HG03571 (cell line): ENCODE measurements around the gene PPM1K.
A peak's percentile ranks its signal among the peaks of the same experiment; 100 is the strongest.
"Not testable (repeated sequence)": the region's sequence is repeated elsewhere in the genome, so short reads cannot be mapped to it uniquely, and the experiment has no call there.

Experiments used
- ATAC-seq: cut with Tn5 transposase; IDR thresholded peaks from one replicate; pipeline ENCODE4 v1.9.1; 2021; ENCODE audit not compliant: unreplicated experiment

Gene PPM1K

DNA sequence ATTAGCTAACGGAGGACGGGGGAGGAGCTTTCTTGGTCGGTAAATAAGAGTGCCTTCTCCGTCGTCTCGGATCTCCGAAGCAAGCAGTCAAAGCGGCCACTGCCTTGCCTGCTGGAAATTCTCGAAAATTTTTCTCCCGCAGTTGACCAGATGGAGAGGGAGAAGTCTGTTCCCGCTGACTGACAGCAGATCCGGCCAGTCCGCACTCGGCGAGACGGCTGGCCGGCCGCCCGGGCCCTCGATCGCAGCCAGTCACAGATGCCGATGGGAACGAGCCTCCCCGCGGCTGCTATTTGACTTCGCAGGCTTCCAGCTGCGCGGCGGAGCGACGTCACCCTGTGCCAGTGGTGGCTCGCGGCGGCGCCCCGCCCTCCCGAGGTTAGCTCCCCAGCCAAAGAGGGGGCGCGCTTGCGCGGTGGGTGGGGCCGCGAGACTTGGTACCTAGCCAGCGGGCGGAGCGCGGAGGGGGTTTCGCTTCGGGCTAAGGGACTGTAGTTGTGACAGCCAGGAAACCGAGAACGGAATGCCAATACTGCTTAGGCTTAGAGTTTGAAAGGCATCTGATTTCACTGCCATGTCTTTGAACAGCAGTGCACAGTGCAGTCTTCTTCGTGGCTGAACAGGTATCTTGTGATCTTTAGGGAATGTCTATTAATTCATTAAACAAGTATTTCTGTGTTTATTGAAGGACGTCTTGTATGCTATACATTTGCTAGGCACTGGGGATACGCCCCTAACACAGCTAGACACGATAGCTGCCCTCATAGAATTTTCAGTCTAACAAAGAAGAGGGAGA lies at the start of gene PPM1K:
PPM1K (minus strand) TSS at position 123 of the 796 bp plus-strand sequence. CDS start 5,978 bp downstream, outside the sequence.
- ATAC-seq, result peak; percentile 84

DNA sequence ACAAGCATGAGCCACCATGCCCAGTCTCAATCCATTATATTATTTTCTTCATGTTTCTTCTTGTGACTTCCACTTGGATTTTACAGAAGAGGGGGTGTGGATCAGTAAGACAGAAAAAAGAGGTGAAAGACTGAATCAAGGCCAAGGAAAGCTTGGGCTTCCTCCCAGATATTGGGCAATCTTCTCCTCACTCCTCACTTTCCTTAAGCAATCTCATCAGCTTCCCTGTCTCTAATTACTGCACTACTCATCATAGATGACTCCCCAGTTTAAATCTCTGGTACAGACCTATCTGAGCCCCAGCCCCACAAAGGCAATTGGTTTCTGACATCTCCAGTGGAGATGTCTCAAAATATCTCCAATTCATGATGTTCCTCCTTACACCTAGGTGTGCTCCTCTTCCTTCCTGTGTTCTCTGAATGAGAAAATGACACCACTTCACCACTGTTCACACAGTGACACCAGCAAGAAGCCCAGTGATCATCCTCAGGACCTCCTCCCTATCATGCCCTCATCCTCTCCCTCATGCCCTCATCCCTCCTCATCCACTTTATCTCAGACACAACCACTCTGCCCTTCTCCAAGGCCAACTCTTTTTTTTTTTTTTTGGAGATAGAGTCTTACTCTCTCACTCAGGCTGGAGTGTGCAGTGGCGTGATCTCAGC lies 49.5 kb upstream of the PPM1K start:
- ATAC-seq, result no peak

DNA sequence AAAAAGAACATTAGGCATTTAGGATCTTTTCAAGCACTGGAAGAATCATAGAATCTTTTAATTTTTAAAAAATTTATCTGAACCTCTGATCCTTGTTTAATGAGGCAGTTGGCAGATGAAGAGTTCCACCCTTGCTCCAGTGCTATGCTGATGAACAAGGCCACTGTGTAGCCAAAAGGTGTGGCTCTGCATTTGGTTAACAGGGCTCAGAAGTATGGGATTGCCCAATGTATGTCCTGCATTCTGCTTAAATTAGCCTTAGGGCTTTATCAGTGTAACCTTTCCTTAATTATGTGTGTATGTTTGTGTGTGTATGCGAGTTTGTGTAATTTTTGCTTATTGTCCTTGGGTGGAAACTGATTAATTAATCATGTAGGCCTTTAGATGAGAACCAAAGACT lies 43.3 kb upstream of the PPM1K start:
- no peak for ATAC-seq

DNA sequence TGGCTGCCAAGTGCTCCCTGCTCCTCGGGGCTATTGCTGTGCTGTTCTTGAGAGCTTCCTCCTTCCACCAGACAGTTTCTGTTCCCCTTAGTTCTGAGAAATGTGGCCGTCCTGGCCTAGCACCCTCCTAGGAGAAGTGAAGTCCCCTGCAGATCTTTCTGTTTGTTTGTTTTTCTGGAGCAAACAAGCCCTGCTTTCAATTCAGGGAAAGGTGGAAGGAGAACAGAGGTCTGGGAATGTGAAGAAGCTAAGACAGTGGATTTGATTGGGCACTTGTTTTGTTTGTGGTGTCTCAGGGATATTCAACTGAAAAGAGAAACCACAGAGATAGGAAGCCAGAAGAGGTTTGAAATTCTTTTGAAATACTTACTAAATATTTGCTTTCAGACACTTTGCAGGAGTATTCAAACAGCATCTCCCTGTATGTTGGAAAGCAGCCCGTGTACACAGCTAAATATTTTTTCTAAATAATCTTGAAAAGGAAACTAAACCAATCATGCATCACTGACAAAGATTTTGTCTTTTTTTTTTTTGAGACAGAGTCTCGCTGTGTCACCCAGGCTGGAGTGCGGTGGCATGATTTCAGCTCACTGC lies 36.5 kb upstream of the PPM1K start:
- ATAC-seq, result peak; percentile 99

DNA sequence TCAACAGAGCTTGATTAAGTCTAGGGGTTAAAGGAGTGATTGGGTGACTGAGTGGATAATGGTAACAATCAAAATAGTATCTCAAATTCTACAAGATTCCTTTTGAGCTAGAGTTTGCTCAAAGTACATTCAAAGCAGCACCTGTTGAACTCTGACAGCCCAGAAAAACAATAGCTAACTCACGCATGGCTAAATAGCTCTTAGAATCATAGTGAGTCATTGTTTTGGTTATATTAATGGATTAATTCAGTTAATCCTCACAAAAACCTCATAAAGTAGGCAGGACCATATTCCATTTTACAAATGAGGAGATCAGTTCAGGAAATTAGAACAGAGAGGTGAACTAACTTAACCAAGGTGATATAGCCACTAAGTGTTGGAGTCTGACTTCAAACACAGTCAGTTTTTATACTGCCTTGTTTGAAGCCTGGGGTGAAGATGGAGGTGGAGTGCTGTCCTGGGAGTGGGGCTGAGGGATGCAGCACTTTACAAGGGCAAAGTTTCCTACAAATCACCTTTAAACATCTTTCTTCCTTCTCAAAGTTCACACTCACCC lies 35.9 kb upstream of the PPM1K start:
- ATAC-seq, result peak; percentile 44

DNA sequence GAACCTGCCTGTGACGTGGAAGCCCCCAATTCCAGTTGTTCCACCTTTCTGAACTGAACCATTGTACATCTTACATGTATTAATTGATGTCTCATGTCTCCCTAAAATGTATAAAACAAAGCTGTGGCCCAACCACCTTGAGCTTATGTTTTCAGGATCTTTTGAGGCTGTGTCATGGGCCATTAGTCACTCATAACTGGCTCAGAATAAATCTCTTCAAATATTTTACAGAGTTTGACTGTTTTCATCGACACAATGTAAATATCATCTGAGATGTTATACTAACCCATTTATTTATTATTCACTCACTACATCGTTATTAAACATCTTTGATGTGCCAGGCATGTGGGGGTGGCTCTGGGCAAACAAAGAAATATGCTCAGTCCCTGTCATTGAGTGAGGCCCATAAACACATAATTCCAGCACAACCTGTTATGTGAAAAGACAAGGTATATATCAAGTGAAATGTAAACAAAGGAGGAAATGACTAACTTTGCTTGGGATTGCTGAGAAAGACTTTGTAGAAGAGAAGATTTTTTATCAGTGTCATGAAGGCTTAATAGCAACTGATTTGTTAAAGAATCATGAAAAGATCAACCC lies 34.5 kb upstream of the PPM1K start:
- no peak for ATAC-seq

DNA sequence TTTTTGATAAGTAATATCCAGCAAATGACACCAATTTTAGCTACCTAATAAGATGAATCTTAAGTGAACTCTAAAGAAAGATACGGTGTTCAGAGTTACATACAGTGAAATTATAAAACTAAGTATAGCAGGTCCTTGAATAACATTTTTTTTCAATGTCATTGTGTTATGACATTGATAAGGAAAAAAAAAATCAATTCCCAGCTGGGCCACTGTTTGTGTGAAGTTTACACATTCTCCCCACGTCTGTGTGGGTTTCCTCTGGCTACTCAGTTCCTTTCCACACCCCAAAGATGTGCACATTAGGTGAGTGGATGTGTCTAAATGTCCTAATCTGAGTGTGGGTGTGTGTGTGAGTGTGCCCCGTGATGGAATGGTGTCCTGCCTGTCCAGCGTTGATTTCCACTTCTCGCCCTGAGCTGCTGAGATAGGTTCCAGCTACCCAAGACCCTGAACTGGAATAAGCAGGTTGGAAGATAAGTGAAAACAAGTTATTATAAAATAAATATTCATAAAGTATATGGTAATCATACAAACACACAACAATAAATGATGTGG lies 31.2 kb upstream of the PPM1K start:
- no peak for ATAC-seq

DNA sequence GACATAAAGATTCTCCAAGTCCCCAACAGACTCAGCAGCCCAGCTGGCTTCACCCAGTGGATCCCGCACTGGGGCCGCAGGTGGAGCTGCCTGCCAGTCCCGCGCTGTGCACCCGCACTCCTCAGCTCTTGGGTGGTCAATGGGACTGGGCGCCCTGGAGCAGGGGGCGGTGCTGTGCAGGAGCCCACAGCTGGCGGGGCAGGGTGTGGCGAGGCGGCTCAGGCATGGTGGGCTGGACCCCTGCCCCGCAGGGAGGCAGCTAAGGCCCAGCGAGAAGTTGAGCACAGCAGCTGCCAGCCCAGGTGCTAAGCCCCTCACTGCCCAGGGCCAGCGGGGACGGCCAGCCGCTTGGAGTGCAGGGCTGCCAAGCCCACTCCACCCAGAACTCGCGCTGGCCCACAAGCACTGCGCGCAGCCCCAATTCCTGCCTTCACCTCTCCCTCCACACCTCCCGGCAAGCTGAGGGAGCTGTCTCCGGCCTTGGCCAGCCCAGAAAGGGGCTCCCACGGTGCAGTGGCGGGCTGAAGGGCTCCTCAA lies 28.8 kb upstream of the PPM1K start:
- not testable (repeated sequence) for ATAC-seq

DNA sequence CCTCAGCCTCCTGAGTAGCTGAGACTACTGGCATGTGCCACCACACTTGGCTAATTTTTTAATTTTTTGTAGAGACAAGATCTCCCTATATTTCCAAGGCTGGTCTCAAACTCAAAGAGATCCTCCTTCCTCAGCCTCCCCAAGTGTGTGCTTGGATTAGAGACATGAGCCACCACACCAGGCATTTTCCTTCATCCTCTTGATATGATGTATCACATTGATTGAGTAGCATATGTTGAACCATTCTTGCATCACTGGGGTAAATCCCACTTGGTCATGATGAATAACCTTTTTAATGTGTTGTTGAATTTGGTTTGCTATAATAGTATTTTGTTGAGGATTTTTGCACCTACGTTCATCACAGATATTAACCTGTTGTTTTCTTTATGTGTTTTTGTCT lies 24.2 kb upstream of the PPM1K start:
- ATAC-seq, result no peak

DNA sequence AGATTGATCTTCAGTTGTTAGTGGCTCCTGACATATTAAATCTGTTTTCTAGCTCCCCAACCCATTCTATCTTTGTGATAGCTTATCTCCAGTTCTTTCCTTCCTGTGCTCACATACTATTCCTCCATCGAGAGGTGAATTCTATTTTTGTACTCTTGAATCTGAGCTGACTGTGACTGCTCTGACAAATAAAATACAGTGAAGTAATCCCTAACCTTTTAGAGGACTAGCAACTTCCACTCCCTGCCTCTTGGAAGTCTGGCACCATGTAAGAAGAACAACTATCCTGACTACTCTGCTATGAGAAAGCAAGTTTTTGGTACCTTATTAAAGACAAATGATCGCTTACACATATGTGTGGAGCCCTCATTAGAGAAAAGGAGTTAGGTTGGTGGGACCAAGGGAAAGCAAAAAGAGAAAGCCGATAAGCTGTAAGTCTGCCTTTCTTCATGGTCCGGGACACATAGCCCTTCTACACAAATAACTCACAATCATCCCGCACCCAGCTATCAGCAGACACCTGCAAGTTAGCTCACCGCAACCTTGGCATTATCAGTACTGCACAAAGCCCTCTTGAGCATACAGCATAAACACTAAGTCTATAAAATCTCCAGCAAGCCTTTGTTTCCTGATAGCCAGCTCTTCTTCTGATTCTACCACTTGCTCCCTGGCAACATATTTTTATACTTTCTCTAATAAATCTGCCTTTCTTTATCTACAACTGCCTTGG lies 13.5 kb upstream of the PPM1K start:
- ATAC-seq, result no peak

DNA sequence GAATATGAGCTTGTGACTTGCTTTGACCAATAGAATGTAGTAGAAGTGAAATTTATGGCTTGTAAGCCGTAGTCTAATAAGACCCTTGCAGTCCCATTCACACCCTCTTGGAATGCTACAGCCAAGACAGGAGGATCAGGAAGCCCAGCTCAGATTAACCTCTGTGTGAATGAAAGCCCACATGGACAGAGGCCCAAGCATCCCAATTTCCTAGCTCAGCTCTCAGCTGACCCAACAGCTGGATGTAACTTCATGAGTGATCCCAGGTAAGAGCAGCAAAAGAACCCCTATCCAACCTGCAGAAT lies 12.8 kb upstream of the PPM1K start:
- ATAC-seq, result no peak

DNA sequence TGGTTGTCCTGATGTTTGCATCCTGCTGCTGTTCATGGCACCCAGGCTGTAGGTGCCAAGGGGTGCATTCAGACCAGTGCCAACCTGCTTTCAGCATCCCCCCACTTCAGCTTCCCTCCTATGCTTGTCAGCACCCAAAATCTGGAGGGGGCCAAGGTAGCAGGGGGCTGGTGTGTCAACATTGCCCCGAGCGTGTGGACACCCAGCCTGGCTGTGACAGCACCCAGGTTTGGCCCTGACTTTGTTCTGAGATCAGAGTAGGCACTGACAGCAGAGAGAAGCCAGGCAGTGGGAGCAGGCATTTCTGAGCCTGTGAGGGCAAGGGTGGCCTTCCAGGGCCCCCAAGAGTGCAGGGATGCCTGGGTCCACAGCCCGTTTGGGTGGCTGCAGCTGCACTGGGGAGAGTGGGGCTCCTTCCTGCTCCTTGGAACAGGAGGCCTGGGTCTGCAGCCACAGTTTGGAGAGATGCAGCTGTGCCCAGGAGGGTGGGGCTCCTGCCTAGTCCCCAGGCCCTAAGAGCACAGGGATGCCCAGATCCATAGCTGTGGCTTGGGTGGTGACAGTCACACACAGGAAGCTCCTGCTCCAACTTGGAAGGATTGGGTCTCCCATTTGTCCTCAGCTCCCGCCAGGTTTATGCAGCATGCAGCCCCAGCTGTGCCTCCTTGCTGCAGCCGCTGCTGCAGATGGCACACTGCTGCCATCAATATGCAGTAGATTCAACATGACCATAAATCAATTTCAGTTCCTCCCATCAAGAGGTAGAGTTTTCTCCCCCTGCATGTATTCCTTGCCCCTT lies 12.3 kb upstream of the PPM1K start:
- ATAC-seq, result no peak

DNA sequence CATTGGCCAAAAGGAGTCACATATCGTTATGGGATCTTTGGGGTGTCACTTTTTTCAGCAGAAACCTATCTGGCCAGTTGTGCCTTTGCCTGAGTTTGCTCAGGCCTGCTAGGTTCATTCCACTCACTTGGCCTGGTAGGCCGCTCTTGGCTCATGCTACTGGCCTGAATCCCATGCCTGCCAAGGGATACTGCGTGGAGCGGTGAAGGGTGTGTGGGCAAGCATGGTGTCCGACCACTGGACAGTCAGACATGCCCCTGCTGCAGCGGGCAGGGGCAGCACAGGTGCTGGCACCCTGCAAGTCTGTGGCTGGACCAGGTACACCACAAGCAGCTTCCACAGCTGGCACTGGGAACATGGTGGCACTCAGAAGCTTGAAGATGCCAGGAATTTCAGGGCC lies 11.3 kb upstream of the PPM1K start:
- ATAC-seq, result no peak

DNA sequence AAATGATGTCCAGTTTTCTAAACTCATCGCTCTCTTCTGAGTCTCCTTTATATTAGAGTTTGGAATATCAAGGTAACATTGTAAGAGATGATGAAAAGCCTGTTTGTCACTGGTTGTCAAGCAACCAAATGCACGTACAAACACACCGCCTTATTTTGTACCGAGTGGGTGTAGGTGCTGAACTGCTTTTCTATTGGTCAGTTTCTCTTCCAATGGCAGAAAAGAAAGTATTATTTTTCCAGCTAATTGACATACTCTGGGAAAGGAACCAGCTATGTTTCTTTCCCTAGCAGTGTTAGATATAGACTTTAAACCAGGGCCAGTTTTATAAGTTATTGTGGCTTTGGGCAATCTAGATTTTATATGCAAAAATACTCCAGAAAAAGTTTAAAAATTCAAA lies 6.6 kb upstream of the PPM1K start:
- ATAC-seq, result no peak

DNA sequence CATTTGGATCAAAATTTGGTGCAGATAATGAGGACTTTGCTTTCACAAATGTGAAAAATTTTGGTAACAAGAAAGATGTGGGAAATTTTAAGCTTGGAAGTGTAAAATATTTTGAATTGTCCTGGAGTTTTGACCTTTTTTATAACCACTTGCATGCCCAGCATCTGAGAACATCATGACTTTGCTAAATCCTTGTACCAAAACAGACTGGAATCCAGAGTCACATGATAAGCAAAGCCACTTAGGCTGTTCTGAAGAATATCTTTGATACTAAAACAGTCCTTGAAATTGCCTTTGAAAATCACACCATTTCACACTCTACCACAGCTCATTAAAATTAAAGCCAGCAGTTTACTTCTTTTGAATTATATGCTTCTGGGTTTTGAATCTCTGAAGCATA lies 2.5 kb upstream of the PPM1K start:
- ATAC-seq, result no peak

DNA sequence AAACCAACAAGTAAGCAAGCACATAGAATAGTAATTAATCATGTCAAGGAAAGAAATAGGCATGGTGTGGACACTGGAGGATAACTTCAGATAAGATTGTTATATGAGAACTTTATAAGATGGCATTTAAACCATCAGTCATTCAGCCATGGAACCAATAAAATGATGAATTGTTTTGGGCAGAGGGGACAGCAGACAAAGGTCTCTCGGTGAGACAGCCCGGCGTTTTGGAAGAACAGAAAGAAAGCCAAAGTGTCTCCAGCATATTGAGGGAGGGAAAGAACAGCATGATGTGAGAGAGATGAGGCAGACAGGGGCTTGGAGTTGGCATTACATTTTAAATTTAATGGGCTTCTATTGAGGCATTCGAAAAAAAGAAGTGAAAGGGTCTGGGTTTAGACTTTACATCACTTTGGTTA lies 883 bp upstream of the PPM1K start:
- no peak for ATAC-seq

DNA sequence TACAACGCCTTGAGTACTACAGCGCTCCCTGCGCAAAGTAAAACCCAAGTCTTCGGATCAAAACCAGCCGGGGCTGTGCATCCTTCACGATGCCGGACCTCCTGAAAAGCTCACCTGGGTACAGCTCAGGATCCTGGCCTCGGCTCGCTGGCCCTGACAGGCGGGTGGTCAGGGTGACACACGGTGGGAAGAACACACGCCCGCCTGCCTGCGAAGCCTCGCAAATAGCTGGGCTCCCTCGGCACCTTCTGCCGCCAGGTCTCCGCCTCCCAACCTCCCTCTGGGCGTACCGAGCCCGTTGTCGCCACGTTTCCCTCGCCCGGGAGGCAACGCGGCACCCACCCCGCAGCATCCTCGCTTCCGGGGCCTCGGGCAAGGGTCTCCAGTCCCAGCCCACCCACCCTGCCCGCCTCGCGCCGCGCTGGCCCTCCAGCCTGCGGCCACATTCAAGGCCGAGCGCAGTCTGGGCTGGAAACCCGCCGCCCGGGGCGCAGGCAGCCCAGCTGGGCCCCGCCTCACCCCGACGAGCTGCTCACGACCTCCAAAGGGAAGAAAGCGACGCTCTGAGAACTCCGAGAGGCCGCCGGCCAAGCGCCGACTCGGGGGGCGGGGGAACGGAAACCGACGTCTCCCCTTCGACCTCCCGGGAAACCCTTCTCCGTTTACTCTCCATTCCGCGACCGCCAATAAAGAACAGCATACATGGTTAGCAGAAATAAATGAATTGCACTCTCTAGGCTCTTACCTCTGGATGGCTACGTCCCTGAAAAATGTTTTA lies 511 bp downstream of the PPM1K start:
- ATAC-seq, result peak; percentile 18

DNA sequence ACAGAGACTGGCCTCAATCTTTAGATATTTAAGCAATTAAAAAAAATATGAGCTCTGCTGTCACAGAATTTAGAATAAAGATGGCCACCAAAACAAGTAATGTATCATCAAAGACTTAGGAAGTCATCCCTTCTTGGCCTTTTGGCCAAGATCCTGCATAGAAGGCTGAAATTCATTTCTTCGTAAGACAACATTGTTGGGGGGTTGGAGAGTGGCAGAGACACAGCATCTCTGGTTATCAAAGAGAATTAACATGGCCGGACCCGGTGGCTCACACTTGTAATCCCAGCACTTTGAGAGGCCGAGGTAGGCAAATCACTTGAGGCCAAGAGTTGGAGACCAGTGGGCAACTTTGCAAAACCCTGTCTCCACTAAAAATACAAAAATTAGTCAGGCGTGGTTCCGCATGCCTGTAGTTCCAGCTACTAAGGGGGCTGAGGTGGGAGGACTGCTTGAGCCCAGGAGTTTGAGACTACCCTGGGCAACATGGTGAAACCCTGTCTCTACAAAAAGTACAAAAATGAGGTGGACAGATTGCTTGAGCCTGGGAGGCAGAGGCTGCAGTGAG lies 4.0 kb downstream of the PPM1K start:
- no peak for ATAC-seq
